Renal cortical epithelial cell (primary cell): Measurements from ENCODE around the gene F3. TPM values are rescaled to one million over a fixed set of nuclear protein-coding genes. Genes with fewer than 3 reads are reported as not detected.
A peak's percentile ranks its signal among the peaks of the same experiment; 100 is the strongest.

Experiments used
- DNase-seq: peaks from one replicate; pipeline ENCODE4 v3.0.0-alpha.2; 2011; ENCODE audit warnings: low read depth
- total RNA-seq: library from RNA; depleted of rRNA; stranded (reverse); fragments of >200 nt; gene quantifications from 2 replicates; pipeline ENCODE4 v1.2.3, GENCODE V29; 2014

The F3 gene
- total RNA-seq, 1 donor from 2014 or later: 5.8 TPM

GRCh38 chr1:94527447-94528031 is 14.0 kb downstream of the F3 start:
- peak; percentile 72 for DNase-seq

- no peak for DNase-seq
These were observed 15.2 kb downstream of the F3 start for GRCh38 chr1:94526152-94526980.

DNA sequence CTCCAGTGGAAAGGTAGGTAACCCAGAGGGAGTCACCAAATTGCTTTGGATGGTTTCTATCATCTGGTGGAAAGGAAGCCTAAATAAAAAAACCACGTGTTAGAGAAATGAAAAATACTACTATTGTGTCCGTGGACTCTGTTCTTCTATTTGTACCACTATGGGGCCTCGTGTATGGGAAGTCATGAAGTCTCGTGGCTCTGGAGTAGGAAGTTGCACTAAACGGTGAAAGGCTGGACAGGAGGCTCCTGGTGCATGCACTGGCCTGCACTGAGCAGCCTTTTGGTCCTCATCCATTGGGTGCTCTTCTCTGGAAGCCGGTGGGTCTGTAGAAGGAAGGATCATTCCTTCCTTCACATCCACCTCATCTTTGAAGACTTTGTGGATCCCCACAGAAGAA is 17.0 kb downstream of the F3 start:
- DNase-seq: no peak

GRCh38 chr1:94522304-94522703 is 19.3 kb downstream of the F3 start:
- DNase-seq: peak; percentile 57

- no peak for DNase-seq
These were observed 22.2 kb downstream of the F3 start for GRCh38 chr1:94519351-94519750.

- no peak for DNase-seq
These were observed 26.1 kb downstream of the F3 start for GRCh38 chr1:94515296-94515947.

DNA sequence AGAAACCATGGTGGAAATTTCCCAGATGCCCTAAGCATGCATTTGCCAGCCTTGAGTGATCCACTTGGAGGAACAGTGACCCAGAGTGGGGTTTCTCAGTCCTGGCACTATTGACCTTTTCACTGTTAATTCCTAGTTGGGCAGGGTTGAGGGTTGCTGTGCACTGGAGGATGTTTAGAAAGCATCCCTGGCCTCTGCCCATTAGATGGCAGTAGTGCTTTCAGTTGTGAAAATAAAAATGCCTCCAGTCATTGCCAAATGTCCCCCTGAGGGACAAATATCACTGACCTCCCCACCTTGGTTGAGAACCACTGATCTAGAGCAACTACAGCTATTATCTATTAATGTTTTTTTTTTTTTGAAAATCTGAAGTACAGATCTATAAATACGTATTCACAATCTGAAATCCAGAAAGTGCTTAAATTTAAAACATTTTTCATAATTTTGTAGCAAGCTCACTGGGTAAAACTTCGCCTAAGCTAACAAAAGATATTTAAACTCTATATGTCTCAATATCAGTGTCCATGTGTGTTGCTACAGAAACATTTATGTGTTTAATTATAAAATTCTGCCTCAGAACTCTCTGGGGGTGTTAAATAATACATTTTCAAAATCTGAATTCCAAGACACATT is 27.3 kb downstream of the F3 start:
- peak; percentile 46 for DNase-seq

GRCh38 chr1:94512816-94513215 is 28.7 kb downstream of the F3 start:
- no peak for DNase-seq

DNA sequence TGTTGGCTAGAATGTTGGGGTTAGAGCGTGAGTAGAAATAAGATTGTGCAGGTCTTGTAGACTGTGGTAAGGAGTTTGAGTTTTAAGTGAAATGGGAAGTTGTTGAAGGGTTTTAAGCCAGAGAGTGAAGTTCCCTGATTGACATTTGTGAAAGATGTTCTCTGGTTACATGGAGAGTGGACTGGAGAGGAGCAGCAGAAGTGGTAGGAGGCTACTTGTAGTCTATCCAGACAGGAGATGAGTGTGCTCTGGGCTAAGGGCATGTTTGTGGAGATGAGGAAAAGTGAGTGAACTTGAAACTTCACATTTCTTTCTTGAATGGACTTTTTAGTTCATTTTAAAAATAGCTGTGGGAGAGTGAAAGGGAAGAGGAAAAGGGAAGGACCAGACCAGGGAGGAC is 37.0 kb downstream of the F3 start:
- DNase-seq: no peak

DNA sequence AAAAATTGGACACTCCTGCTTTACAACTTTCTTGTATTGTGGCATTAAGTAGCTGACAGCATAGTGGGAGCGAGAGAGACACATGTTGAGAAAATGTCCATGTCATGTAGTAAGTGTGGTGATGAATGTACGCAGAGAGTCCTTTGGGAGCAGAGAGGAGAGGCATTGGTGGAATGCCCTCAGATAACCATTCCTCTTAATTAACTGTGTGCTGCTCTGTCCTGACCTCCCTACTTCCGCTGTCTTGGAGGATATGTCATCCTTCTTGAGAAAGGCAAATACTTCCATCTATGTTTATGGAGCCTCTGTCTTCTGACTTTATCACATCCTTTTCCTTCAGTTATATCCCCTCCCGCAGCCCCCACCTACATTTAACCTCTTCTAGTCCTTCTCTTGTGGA is 38.4 kb downstream of the F3 start:
- no peak for DNase-seq

GRCh38 chr1:94501935-94502334 is 39.6 kb downstream of the F3 start:
- no peak for DNase-seq

GRCh38 chr1:94501426-94501825 is 40.1 kb downstream of the F3 start:
- no peak for DNase-seq

- no peak for DNase-seq
These were observed 45.3 kb downstream of the F3 start for GRCh38 chr1:94496076-94496755.

GRCh38 chr1:94490556-94490955 is 51.0 kb downstream of the F3 start:
- DNase-seq: no peak

- DNase-seq: no peak
These were observed 54.6 kb downstream of the F3 start for GRCh38 chr1:94486990-94487389.

- peak; percentile 85 for DNase-seq
These were observed 60.1 kb downstream of the F3 start for GRCh38 chr1:94481473-94481933.

DNA sequence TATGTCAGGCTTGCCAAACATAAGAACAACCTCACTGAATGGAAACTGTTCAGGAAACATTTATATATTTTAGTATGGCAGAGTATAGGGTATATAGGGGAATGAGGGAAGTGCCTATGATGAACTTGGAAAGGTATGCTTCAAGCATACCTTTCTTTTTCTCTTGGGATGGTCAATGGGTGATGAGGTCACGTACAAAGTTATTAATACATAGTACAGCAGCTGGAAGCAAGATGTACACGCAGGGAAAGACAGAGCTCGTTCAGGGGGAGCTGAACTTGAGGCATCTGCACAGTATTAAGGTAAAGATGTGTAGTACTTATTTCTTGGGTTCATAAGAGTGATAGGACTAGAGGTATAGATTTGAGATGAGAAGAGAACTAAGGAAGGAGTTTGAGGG is 61.9 kb downstream of the F3 start:
- no peak for DNase-seq

Other genes with a start within 250 kb of the F3 start
- gene ABCD3, start 123.4 kb downstream of the F3 start, total RNA-seq: 66.9 and 77.2 TPM in 2 replicates